MV-4-11 (cell line): ENCODE measurements around the gene ZDHHC3.
A peak's percentile ranks its signal among the peaks of the same experiment; 100 is the strongest.

Source experiments
- DNase-seq: peaks from one replicate; lab custom pipeline; 2025; lab: John Stamatoyannopoulos, UW

The ZDHHC3 gene, protein sequence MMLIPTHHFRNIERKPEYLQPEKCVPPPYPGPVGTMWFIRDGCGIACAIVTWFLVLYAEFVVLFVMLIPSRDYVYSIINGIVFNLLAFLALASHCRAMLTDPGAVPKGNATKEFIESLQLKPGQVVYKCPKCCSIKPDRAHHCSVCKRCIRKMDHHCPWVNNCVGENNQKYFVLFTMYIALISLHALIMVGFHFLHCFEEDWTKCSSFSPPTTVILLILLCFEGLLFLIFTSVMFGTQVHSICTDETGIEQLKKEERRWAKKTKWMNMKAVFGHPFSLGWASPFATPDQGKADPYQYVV

DNA sequence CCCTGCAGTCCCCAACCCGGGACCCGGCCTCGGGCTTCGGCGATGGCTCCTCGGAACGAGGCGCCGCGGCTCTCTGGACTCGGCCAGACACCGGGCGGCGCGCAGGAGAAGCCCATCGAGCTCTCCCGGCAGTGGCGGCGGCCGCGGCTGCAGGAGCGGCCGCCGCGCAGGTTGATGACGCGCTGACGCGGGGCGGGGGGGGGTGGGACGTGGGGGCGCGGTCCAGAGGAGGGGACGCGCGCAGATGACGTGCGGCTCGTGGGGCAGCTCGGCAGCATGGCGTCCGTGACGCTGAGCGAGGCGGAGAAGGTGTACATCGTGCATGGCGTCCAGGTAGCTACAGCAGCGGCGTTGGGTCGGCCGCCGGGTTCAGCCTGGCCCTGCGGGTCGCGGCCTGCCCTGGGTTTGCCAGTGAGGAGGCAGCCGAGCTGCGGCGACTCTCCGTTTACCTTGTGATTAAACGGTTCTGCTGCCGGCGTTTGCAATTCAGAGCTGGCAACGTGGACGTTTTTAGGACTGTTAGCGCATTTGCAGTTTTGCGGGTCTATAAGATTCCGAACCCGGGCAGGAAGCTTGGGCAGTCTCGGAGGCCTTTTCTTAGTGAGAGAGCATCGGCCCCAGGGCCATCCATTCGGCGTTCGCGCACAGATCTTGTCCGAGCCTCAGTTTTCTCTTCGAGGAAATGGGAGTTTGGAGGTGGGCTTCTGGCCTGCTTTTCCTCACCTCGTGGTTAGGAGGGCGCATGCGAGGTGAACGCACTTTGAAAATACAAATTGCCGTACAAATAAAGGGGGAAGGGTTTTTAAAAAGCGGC lies at the start of gene ZDHHC3, which contains the start of gene EXOSC7:
Gene ZDHHC3, minus strand, starts transcription at position 173 of the 814 bp plus-strand sequence. CDS start 16,738 bp downstream, outside the sequence.
Gene EXOSC7, plus strand, starts transcription at position 243 of the 814 bp plus-strand sequence. Its CDS starts 34 bp downstream, at position 277.
- DNase-seq: peak; percentile 66

DNA sequence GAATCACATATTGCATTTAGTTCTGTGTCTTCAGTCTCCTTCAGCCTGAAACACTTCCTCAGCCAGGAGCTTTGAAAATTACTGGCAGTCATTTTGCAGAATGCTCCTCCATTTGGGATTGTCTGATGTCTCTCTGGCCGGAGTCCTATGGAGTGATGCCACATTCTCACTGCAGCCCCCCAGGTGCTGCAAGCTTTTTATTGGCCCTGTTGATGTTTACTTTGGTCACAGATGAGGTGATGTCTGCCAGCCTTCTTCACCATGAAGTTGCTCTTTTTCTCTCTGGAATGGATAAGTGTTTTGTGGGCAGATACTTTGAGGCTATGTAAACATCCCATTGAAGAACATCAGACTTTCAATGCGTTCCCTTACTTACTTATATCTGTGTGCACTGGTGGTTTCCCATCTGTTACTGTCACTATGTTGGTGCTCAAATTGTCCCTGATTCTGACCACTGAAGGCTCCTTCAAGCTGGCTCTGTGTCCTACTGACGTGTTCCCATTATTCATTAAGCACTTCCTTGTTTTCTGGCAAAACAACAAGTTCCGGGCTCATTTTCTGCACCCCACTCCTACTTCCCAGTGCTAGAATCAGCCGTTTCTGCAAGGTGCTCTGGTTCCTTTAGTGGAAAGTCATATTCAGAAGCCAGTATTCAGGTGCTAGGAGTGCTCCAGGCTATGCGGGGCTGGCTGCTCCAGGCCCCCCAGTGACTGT lies 48.7 kb upstream of the ZDHHC3 start:
- DNase-seq: no peak

DNA sequence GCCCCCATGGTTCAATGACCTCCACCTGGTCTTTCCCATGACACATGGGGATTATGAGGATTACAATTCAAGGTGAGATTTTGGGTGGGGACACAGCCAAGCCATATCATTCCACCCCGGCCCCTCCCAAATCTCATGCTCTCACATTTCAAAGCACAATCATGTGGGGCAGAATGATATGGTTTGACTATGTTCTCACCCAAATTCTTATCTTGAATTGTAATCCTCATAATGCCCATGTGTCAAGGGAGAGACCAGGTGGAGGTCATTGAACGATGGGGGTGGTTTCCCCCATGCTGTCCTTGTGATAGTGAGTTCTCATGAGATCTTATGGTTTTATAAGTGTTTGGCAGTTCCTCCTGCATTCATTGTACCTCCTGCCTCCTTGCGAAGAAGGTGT lies 47.7 kb upstream of the ZDHHC3 start:
- no peak for DNase-seq

DNA sequence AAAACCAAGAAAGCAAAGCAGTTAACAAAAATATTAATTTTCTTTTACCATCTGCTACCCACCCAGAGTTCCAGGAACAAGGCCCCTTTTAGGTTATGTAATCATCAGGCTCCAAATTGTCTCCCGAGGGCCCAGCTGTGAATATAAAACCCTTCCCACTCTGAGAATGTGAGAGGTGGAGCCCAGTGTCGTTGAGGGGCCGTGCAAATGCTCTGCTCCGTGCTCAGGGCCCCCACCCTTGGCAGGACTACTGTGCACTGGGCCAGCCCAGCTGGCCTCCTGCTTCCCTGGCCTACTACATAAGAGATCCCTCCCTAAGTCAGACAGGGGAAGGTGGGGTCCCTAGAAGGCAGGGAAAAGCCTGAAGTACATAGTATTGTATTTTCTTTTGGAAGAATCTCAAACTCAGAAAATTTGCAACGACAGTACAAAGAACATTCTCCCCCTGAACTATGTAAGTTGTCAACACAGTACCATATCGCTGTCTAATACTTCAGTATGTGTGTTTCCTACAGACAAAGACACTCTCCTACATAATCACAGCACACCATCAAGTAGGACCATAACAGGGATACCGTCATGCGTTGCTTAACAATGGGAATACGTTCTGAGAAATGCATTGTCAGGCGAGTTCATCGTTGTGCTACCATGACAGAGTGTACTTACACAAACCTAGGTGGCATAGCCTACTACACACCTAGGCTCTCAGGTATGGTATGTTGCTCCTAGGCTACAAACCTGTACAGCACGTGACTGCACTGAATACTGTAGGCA lies 45.7 kb upstream of the ZDHHC3 start:
- no peak for DNase-seq

DNA sequence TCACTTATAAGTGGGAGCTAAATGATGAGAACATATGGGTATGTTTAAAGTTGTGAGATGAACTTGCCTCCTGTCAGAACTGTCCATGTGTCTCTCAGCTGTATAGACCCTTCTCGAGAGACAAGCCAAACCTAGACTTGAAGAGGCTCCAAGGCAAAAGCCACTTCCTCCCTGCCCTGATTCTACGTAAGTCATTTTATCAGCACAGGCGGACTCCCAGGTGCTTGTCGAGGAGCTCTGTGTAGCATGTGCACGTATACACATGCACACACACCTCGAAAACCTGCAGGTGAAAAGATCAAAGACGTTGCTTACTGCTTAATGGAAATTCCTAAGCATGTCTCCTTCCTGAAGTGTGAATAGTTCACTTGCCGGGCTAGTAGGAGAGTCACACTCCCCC lies 44.6 kb upstream of the ZDHHC3 start:
- no peak for DNase-seq

DNA sequence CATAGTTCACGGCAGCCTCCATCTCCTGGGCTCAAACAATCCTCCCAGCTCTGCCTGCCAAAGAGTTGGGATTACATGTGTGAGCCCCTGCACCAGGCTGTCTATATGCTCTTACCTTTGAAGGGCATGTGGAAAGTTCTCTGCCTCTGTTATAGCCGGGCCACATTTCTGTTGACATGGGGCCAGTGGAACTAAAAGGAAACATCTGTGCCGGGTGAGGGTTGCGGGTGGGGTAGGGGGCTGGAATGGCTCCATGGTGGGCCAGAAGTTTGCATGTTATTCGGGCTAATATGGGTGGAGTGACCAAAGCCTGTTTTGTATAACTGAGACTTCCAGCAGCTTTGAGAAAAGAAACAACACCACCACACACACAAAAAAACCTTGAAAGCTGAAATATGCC lies 41.8 kb upstream of the ZDHHC3 start:
- no peak for DNase-seq

DNA sequence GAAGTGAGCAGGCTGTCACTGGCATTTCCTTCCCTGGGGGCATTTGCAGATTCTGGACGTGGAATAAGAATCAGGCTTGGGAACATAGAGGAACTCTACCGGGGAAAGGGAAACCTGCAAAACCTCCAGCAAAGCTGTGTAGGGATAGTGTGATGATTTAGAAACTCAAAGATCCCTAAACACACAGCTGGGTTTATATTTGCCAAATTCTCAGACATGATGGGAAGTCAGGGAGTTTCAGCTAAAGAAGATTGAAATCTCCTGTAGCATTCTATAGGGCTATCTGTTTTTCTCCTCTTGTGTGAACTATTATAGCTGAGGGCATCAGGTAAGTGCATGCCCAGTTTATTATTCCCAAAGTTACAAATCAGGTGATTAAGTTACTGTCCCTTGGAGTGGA lies 40.9 kb upstream of the ZDHHC3 start:
- no peak for DNase-seq

DNA sequence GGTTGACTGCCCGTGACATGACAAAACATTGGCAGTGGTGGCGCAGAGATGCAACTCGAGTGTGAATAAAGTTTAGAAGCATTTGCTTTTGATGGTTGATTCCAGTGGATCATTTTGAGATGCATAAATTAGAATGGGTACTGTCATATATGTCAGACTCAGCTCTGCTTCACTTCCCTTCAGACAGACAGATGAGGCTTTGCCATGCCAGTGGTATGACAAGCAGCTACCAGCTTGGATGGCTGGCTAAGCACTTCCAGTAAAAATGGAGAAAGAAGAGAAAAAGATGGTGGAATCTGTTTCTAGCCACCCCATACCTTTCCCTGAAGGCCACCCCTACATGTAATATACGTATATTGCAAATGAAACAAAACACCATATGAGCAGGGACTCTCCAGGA lies 36.6 kb upstream of the ZDHHC3 start:
- DNase-seq: no peak

DNA sequence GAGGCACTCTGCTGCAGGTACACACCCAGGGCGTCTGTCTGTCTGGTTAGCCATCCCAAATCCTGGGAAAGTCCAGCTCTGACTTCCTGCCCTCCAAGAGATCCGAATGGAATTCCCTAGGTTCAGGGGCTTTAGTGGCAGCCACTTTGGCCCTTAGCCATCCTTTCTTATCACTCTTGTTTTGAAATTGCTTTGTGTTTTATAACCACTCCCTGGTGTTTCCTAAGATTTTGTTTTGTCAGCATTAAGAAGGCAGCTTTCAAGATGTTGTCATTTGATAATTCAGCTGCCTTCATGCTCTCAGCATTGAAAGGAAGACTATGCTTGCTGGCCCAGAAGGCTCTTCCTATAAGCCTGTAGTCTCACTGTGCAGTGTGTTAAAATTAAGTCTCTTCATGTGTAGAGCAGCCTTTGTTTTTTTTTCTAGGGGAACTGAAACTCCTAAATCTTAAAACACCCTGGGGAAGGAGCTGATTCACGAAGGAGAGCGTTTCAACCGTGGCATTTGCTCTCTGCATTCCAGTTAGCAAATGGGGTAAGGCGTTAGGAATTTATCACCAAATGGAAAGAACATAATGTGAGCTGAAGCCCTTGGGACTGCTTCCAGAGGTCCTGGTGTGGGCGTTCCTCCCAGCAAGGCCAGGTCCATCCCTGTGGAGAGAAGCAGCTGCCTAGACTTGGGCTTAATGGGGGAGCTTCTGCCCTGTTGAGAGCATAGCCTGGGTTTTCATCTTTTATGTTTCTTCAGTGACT lies 36.0 kb upstream of the ZDHHC3 start:
- DNase-seq: peak; percentile 88

DNA sequence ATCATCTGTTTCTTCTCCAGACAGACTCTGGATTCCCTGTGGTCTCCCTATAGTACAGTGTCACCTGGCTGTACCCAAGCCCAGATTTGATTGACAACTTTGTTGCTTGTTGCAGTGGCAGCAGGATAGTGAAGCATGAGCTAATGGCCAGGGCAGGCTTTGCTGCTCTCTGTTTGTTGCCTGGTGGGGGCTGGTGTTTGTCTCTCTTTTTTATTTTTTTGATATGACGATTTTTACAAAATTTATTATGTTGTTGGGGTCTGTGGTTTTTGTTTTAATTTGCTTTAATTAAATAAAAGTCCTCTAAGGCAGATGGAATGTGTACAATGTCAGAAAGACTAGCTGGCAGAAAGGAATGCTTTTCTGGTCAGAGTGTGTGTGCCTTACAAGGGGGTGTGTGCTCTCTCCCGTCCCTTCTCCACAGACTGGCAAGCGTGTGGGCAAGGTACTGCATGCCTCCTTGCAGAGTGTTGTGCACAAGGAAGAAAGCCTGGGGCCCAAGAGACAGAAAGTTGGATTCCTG lies 34.9 kb upstream of the ZDHHC3 start:
- DNase-seq: no peak

DNA sequence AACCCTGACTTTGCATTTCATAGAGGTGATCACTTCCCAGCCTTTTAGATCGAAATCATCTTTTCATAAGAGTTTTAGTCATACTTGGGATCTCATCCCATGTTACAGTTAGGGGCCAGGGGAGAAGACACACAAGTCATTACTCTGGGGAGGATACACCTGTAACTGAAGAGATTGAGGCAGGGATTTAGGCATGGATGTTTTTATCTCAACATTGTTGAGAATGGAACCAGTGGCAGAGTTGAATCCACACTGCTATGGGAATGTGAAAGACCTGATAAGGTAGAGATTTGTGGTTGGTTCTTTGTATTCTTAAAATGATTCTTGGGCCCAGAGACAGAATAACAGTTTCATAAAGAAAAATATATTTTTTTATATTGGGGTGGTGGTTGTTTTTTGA lies 33.9 kb upstream of the ZDHHC3 start:
- DNase-seq: no peak

DNA sequence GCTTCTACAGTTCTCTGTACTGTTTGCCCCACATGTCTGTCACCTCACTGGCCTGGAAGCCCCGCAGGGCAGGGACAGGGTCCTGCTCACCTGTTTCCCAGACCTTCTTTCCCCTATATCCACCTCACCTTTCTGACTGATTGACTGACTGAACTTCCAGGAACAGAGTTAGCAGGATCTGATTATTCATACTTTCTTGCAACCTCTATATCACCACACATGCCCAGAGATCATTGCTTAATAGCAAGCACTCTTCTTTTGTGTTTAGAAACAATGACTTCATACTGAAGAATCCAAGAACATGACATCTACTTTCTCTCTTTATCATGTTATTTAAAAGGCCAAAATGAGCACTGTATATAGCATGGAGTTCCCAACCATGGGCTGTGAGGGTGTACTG lies 32.1 kb upstream of the ZDHHC3 start:
- no peak for DNase-seq

DNA sequence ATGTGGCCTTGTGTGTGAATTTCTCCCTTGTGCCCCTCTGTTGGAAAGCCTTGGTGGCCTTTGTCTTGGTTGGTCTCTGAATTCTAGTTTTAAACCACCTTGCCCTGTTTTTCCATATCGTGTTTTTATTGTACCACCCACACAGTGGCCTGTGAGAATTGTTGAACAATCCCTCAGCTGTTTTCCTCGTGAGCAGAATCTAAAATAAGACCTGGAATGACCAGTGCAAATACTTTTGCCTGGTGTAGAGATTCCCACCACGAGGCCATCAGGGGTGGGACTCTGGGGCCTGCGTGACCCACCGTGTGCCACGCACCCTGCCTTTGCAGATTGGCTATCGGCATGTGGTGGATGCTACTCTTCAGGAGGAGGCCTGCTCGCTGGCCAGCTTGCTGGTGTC lies 31.1 kb upstream of the ZDHHC3 start:
- no peak for DNase-seq

DNA sequence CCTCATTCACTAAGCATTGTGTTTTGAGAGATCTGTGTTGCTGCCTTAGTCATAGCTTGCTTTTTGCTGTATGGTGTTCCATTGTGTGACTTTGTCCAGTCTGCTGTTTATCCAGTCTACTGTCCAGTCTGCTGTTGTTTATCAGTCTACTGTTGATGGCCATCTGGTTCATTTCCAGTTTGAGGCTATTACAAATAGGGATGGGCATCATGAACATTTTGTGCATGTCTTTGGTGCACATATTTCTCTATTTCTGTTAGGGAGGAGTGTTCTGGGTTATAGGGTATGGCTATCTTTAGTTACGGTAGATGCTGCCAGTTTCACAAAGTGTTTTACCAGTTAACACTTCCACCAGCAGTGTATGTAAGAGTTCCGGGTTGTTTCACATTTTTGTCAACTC lies 27.9 kb upstream of the ZDHHC3 start:
- DNase-seq: peak; percentile 44

DNA sequence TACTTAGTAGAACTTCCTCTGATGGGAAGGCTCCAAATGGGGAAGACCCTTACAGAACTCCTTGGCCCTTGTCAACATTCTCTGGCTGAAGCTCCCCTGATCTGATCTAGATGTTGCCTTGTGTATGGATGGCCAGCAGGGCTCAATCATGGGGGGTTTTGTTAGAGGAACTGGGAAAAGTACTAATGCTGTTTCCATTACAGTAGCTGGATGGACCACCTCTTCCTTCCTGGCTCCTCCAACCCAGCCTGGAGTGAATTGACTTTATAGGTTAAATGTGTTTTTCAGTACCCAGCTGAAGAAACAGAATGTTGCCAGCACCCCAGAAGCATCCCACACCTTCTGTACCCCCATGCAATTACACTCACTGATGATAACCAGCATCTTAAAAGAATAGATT lies 27.4 kb upstream of the ZDHHC3 start:
- DNase-seq: no peak

DNA sequence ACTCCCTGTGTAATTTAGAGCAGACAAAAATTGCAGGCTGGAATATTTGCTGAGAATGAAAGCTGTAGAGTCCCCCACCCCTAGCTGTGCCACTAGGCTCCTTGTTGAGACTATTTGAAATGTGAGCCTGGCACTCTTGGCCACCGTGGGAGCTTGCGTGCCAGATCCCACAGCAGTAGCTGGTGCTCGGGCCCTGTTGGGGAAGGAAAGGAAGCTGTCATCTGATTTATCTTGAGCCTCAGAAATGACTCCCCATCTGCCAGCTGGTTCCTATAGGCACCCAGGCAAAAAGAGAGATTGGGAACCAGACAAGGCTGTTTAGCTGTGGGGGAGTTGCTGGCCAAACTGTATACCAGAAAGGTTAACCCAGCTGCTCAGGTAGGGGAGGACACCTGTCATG lies 26.7 kb upstream of the ZDHHC3 start:
- DNase-seq: no peak

DNA sequence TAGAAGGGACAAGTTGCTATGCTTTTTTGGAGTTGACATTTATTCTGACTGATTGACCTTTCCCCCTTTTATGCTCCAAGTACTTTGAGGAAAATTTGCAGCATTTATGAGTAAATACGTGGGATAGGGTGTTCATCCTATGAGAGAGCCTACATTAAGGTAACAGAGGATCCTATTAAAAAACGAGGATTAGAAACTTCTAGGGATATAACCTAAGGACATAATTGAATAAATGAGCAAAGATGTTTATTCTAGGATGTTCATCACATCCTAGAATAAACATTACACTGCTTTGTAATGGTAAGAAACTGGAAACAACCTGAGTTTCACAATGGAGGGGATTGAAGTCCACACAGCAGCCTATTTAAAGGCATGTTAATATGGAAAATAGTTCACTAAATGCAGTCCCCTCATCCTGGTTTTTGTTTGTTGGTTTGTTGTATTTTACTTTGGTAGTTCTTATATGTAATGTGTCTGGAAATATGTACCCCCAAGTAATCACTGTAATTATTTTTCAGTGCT lies 26.2 kb upstream of the ZDHHC3 start:
- DNase-seq: no peak

DNA sequence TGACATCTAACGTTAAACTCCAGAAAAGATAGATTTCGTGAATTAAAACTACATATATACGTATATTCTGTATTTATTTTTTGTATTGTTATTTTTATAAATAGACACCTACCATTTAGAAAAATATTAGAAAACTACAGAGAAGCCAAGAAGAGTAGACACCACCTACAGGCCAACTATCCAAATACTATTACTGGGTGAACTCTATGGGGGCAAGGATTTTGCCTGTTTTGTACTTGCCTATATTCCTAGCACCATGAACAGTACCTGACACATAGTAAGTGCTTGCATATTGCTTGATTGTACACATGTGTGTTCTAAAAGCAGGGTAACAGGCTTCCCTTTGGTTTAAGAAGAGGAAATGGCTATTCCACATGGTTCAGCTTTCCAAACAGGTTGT lies 25.8 kb upstream of the ZDHHC3 start:
- no peak for DNase-seq

DNA sequence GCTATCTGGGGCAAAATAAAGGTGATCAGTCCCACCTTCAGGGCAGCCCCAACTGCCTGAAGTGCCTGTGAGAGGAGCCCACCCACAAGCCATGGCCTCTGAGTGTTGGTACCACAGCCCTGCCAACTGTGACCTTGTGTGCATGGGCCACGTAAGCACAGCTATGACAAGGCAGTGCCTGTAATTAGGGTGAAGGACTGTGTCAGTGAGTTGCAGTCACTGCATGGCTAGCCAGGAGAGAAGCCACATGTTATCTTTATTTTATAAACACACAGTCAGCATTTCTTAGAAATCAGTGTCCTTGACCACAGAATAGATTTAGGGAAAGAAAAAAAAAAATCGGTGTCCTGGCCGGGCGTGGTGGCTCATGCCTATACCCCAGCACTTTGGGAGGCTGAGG lies 24.8 kb upstream of the ZDHHC3 start:
- no peak for DNase-seq

DNA sequence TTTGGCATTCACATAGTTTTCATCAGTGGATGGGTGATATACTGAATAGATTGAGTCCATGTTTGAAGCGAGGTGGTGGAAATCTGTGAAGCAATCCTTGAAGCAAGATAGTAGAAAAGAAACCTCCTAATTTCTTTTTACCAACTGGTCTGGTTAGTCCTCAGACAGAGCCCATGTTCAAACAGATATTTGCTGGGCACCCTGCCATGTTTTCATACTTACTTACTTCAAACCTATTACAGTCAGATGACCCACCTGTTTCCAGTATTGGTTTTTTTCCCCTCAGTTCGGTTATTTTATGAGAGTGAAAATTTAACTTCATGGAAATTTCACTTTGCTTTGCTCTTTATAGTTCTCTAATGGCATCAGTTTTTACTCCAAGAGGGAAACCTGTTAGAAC lies 23.8 kb upstream of the ZDHHC3 start:
- DNase-seq: no peak

DNA sequence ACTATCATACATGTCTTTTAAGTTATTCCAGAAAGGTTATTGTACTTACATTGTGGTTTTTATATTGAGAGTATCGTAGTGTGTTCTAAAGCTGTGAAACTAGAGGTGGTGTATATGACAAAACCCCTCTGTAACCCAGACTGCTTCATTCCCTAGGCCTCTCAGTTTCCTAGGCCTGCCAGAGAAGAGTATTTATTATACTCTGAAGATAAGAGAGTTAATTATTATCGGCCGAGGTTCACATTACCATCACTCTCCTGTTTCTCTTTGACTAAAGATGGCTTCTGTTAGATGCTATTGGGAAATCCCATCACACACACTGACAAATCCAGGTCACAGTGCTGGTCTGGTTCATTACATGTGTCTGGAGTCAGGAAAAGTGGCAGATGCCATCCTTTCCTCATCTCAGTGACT lies 20.6 kb upstream of the ZDHHC3 start:
- no peak for DNase-seq
